HL-60 (cell line): ENCODE results near the gene NHSL1.

Experiments used
- CTCF ChIP-seq: IDR thresholded peaks from one replicate; pipeline ENCODE4 v1.5.1; 2011; ENCODE audit warnings: low read length, control low read depth, inconsistent platforms; ENCODE audit not compliant: insufficient read depth
- GABPA ChIP-seq: IDR thresholded peaks from 2 replicates; pipeline ENCODE4 v1.6.1; 2012; ENCODE audit warnings: low read depth
- POLR2AphosphoS5 ChIP-seq: IDR thresholded peaks from 2 replicates; pipeline ENCODE4 v1.6.1; 2012; ENCODE audit warnings: low read depth
- REST ChIP-seq: IDR thresholded peaks from 2 replicates; pipeline ENCODE4 v1.6.1; 2012; ENCODE audit warnings: low read depth; ENCODE audit not compliant: insufficient replicate concordance
- SPI1 ChIP-seq: IDR thresholded peaks from 2 replicates; pipeline ENCODE4 v1.6.1; 2012; ENCODE audit warnings: low read depth, mild to moderate bottlenecking, borderline replicate concordance

- TF ChIP-seq CTCF (no peak), REST (no peak), SPI1 (no peak), GABPA (no peak), POLR2AphosphoS5 (no peak)
These were observed 1.7 kb upstream of the NHSL1 start for GRCh38 chr6:138500867-138501446.
